DND-41 (cell line): ENCODE results near the gene ABLIM3.

ENCODE experiments used
- ATAC-seq: fragments of 200-7000 bp; cut with Tn5 transposase; 3 replicates; pipeline ENCODE4 v1.9.1; 2021; ENCODE audit warnings: low read depth; ENCODE audit not compliant: insufficient read depth
- DNase-seq: peaks from one replicate; pipeline ENCODE4 v3.0.0-alpha.2; 2020
- H2AFZ ChIP-seq: 2 replicates; pipeline ENCODE4 v1.6.0; 2012; ENCODE audit warnings: low read depth, low read length
- H3K27ac ChIP-seq: 2 replicates; pipeline ENCODE4 v1.5.1; 2012; ENCODE audit warnings: low read length, inconsistent platforms
- H3K27me3 ChIP-seq: fragments of 200-600 bp; sonication (generic); 2 replicates; pipeline ENCODE4 v1.6.0; 2012; ENCODE audit warnings: low read length, mild to moderate bottlenecking, inconsistent platforms; ENCODE audit not compliant: insufficient read depth, poor library complexity
- H3K36me3 ChIP-seq: 2 replicates; pipeline ENCODE4 v1.5.1; 2012; ENCODE audit warnings: low read length, inconsistent platforms; ENCODE audit not compliant: insufficient read depth
- H3K4me1 ChIP-seq: 2 replicates; pipeline ENCODE4 v1.5.1; 2012; ENCODE audit warnings: mild to moderate bottlenecking, low read length; ENCODE audit not compliant: insufficient read depth
- H3K4me2 ChIP-seq: 2 replicates; pipeline ENCODE4 v1.6.0; 2012; ENCODE audit warnings: mild to moderate bottlenecking, moderate library complexity, low read length, inconsistent platforms; ENCODE audit not compliant: insufficient read depth
- H3K4me3 ChIP-seq, 2 experiments: fragments of 200-600 bp in 1 of 2; shearing (Covaris generic) in 1 of 2; 2 replicates each; pipeline ENCODE4 v1.5.1; 2012 to 2016; ENCODE audit warnings: inconsistent platforms in 2 of 2, low read length in 2 of 2, mild to moderate bottlenecking in 2 of 2, low read depth in 1 of 2, moderate library complexity in 1 of 2
- H3K79me2 ChIP-seq: 2 replicates; pipeline ENCODE4 v1.6.0; 2012; ENCODE audit warnings: low read length, inconsistent platforms; ENCODE audit not compliant: insufficient read depth
- H3K9ac ChIP-seq: 2 replicates; pipeline ENCODE4 v1.6.0; 2012; ENCODE audit warnings: low read depth, mild to moderate bottlenecking, inconsistent platforms, low read length, moderate library complexity
- H3K9me3 ChIP-seq: 2 replicates; pipeline ENCODE4 v1.5.1; 2012; ENCODE audit warnings: low read length, moderate library complexity, mild to moderate bottlenecking, inconsistent platforms; ENCODE audit not compliant: insufficient read depth, severe bottlenecking
- H4K20me1 ChIP-seq: 2 replicates; pipeline ENCODE4 v1.6.0; 2012; ENCODE audit warnings: low read length; ENCODE audit not compliant: insufficient read depth
- EZH2 ChIP-seq: IDR thresholded peaks from 3 replicates; pipeline ENCODE4 v1.6.1; 2012; ENCODE audit warnings: borderline replicate concordance, low read depth, mild to moderate bottlenecking, moderate library complexity, low read length, inconsistent platforms; ENCODE audit not compliant: severe bottlenecking
- TF ChIP-seq, protein P1 (sequence below): IDR thresholded peaks from 2 replicates; pipeline ENCODE4 v1.5.1; 2012; ENCODE audit warnings: borderline replicate concordance, low read length, moderate library complexity, mild to moderate bottlenecking; ENCODE audit not compliant: poor library complexity, severe bottlenecking; ENCODE audit errors: extremely low read depth

ABLIM3 gene

DNA sequence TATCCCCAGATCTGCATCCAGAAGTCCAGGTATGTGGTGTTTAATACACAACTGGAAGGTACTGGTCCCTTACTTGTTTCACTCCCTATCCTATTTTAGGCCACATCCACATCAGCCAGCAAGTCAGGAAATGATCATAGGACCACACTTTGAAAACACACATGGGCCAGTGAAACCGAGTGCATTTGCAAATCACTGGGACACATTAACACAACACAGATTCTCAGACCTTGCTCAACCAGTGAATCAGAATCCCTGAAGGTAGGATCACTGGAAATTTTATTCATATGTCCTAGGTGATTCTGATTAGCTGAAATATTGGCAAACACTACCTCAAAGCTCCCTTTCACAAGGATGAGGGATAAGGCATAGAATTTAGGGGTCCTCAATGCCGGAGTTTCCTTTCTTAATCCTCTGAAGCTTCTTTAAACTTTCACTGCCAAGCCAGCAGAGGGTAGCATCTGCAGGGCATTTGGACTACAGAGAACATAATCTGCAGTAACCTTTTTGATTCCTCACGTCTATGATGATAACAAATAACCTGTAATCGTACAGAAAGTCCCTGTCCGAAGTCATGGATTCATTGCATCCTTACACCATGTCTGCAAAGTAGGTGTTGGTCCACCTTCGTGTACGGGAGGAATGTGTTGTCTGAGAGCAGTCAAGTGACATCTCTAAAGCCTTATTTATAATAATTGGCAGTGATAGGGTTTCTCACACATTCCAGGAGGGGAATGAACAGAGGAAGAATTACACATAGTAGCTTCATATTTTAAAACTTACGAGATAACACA lies 11.0 kb upstream of the ABLIM3 start:
- Histone ChIP-seq H2AFZ (no peak overlapping the region), H4K20me1 (no peaks in the 10 kb centered on the region), H3K27ac (no peak overlapping the region), H3K79me2 (no peaks in the 10 kb centered on the region), H3K9ac (no peak overlapping the region), H3K27me3 (peaks cover 5% of the 10 kb centered on the region), H3K4me2 (no peak overlapping the region), H3K4me1 (no peaks in the 10 kb centered on the region), H3K4me3 (no peak overlapping the region), H3K9me3 (no peaks in the 10 kb centered on the region), H3K36me3 (no peaks in the 10 kb centered on the region)
- ATAC-seq (no peak), DNase-seq (no peak)
- no peak for TF ChIP-seq EZH2

DNA sequence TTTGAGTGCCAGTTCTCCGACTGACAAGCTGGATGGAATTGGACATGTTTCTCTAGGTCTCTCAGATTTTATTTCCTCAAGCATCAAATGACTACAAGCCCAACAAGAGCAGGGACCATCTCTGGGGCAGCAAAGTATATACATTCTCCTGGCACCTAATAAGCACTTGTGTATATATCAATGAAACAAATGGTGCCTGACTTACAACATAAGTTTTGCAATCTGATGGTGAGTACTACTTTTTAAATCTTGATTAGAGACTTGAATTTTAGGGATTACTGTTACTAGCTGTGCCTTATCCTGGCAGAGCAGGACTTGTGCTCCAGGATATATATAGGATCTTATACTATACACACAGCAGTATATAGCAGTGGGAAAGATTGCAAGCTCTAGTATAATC lies 8.8 kb upstream of the ABLIM3 start:
- Histone ChIP-seq H3K9me3 (no peaks in the 10 kb centered on the region), H2AFZ (no peak overlapping the region), H3K27ac (no peak overlapping the region), H3K4me2 (no peak overlapping the region), H3K36me3 (no peaks in the 10 kb centered on the region), H4K20me1 (no peaks in the 10 kb centered on the region), H3K4me1 (no peaks in the 10 kb centered on the region), H3K9ac (no peak overlapping the region), H3K4me3 (no peak overlapping the region), H3K27me3 (peaks cover 9% of the 10 kb centered on the region), H3K79me2 (no peaks in the 10 kb centered on the region)
- TF ChIP-seq, protein P1, sequence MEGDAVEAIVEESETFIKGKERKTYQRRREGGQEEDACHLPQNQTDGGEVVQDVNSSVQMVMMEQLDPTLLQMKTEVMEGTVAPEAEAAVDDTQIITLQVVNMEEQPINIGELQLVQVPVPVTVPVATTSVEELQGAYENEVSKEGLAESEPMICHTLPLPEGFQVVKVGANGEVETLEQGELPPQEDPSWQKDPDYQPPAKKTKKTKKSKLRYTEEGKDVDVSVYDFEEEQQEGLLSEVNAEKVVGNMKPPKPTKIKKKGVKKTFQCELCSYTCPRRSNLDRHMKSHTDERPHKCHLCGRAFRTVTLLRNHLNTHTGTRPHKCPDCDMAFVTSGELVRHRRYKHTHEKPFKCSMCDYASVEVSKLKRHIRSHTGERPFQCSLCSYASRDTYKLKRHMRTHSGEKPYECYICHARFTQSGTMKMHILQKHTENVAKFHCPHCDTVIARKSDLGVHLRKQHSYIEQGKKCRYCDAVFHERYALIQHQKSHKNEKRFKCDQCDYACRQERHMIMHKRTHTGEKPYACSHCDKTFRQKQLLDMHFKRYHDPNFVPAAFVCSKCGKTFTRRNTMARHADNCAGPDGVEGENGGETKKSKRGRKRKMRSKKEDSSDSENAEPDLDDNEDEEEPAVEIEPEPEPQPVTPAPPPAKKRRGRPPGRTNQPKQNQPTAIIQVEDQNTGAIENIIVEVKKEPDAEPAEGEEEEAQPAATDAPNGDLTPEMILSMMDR: no peak
- TF ChIP-seq EZH2: no peak
- ATAC-seq: no peak
- no peak for DNase-seq

DNA sequence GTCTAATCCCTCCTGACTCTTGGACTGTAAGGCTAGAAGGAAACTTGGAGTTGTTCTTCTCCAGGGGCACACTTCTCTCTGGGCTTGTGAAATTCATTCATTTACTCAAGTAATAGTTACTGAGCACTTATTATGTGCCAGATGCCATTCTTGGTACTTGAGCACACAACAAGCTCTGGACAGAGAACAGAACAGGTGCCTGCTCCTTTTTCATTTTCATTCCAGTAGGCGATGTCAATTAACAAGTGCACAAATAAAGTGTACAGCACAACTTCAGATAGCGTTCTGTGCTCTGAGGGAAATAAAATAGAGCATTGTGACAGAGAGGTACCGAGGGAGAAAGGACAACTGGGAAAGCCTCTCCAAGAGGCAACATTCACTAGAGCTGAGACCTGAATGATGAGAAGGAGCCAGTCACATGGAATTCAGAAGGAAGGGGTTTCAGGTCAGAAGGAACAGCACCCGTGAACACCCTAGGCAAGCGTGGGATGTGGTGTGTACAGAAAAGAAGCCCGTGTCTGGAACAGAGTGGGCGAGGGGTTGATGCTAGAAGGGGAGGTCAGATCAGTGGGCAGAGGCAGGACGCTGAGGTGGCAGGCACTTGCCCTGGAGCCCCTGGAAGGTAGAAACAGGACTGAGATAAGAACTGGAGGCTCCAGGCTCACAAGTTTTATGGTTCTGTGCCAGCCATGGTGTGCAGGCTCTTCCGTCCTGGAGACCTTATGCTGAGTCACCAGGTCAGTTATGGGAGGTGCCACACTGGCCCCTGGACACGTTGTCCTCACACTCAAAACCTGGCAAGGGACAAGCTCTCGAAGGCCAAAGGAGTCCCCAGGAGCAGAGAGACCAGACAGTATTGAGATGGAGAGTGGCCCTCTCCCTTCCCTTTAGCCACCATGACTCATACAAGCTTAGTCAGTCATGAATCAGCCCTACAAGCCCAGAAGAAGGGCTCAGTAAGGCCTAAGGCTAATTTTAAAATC lies 7.2 kb upstream of the ABLIM3 start:
- no peaks in the 10 kb centered on the region for H3K4me1 ChIP-seq
- no peak overlapping the region for H3K4me3 ChIP-seq
- DNase-seq (no peak), ATAC-seq (no peak)
- H3K9me3 ChIP-seq: no peaks in the 10 kb centered on the region
- H4K20me1 ChIP-seq: no peaks in the 10 kb centered on the region
- H3K9ac ChIP-seq: no peak overlapping the region
- H2AFZ ChIP-seq: no peak overlapping the region
- TF ChIP-seq, protein P1: no peak
- no peak for TF ChIP-seq EZH2
- H3K36me3 ChIP-seq: no peaks in the 10 kb centered on the region
- peaks cover 12% of the 10 kb centered on the region for H3K27me3 ChIP-seq
- H3K27ac ChIP-seq: no peak overlapping the region
- H3K79me2 ChIP-seq: no peaks in the 10 kb centered on the region
- H3K4me2 ChIP-seq: no peak overlapping the region
